ENCODE data around the gene TPH2.

GRCh38 chr12:71999795-72000194 is 61.1 kb downstream of the TPH2 start:
- TF ChIP-seq LEF1 (IDR thresholded peaks at IDR 0.05) (no peak), E2F6 (IDR thresholded peaks at IDR 0.05; ENCODE audit: borderline replicate concordance in 1 of 2, extremely low read depth in 1 of 2, insufficient read depth in 1 of 2, insufficient read length in 1 of 2, low read depth in 1 of 2, low read length in 1 of 2, poor library complexity in 1 of 2, severe bottlenecking in 1 of 2) (no peak), CTCF (IDR thresholded peaks at IDR 0.05 in 2 of 3, conservative IDR thresholded peaks at IDR 0.05 in 1 of 3; ENCODE audit: insufficient read depth in 2 of 3, low read depth in 1 of 3, low read length in 3 of 3) (no peak), TARDBP (IDR thresholded peaks at IDR 0.05) (no peak), E2F8 (IDR thresholded peaks at IDR 0.05; ENCODE audit: low read depth, partially characterized antibody) (no peak), TGIF2 (CRISPR knock-in tag; IDR thresholded peaks at IDR 0.05) (no peak), ARID2 (IDR thresholded peaks at IDR 0.05) (no peak), CREB5 (CRISPR knock-in tag; IDR thresholded peaks at IDR 0.05) (no peak), SMC3 (conservative IDR thresholded peaks at IDR 0.05; ENCODE audit: insufficient read depth, low read depth, low read length) (no peak), HMG20A (CRISPR knock-in tag; conservative IDR thresholded peaks at IDR 0.05) (no peak), ZBTB49 (CRISPR knock-in tag; IDR thresholded peaks at IDR 0.05; ENCODE audit: borderline replicate concordance) (no peak)

Measured in K562 (cell line).